Transverse colon (tissue), 4 donors: Measurements from ENCODE around the gene INCA1. TPM values are rescaled to one million over a fixed set of nuclear protein-coding genes. Genes with fewer than 3 reads are reported as not detected.

Source experiments
- DNase-seq: peaks from one replicate; pipeline ENCODE4 v3.0.0-alpha.2; 2019
- H3K27ac ChIP-seq, 4 donors: fragments of 200-600 bp; sonication (generic); 2 replicates each; pipeline ENCODE4 v1.5.1; 2016 to 2018; ENCODE audit warnings: inconsistent platforms in 4 of 4
- H3K27me3 ChIP-seq: fragments of 200-600 bp; sonication (generic); 2 replicates; pipeline ENCODE4 v1.5.1; 2017; ENCODE audit warnings: inconsistent platforms
- H3K36me3 ChIP-seq, 4 donors: fragments of 200-600 bp; sonication (generic); 2 replicates each; pipeline ENCODE4 v1.5.1; 2017 to 2019; ENCODE audit warnings: inconsistent platforms in 4 of 4
- H3K4me1 ChIP-seq, 4 donors: fragments of 200-600 bp; sonication (generic); 2 replicates each; pipeline ENCODE4 v1.5.1; 2017 to 2020; ENCODE audit warnings: inconsistent platforms in 4 of 4
- H3K4me3 ChIP-seq, 4 donors: fragments of 200-600 bp; sonication (generic); 1 replicate in 1 of 4; 2 replicates in 3 of 4; pipeline versions ENCODE4 v1.5.1 to v1.6.1; 2017 to 2019; ENCODE audit warnings: inconsistent platforms in 4 of 4
- H3K9me3 ChIP-seq, 2 donors: fragments of 200-600 bp; sonication (generic); 2 replicates each; pipeline ENCODE4 v1.5.1; 2017 to 2019; ENCODE audit warnings: inconsistent platforms in 2 of 2
- EP300 ChIP-seq: sonication (generic); formaldehyde crosslinking; IDR thresholded peaks from one replicate; pipeline ENCODE4 v1.6.1; 2017; ENCODE audit warnings: antibody characterized with exemption, low read depth
- POLR2A ChIP-seq: fragments of 450-650 bp; IDR thresholded peaks from one replicate; pipeline ENCODE4 v1.6.1; 2016; ENCODE audit warnings: antibody characterized with exemption, mild to moderate bottlenecking, moderate library complexity
- POLR2AphosphoS5 ChIP-seq, 3 donors: sonication (generic); formaldehyde crosslinking; IDR thresholded peaks; one replicate each; pipeline ENCODE4 v1.6.1; 2016; ENCODE audit warnings: antibody characterized with exemption in 3 of 3
- WGBS, 2 donors: methylation state at CpG; one replicate each; pipeline ENCODE4 v1.1.5; 2018; ENCODE audit warnings: low coverage in 1 of 2; 5-methylcytosine and 5-hydroxymethylcytosine counted together
- in situ Hi-C, 4 donors: fragments of 200-750 bp; cut with MboI; loops; one replicate each; pipeline versions ENCODE4 v1.15.0 to v1.15.1; 2017; ENCODE audit warnings: low sequenced_read_pairs in 3 of 4, low pct_ligation_motif_present in 1 of 4, low pct_unique_long_range_greater_than_20kb in 1 of 4
- intact Hi-C: fragments of 100-400 bp; cut with DNase I; formaldehyde crosslinking; loops from one replicate; pipeline ENCODE4 v1.15.1; 2023; ENCODE audit warnings: low total_unique reads
- total RNA-seq, 4 donors: library from RNA; depleted of rRNA; stranded (reverse); fragments of >200 nt; gene quantifications; one replicate each; pipeline ENCODE4 v1.1.0, GENCODE V29; 2016
- TF ChIP-seq, protein P1 (sequence below), 5 experiments: fragments of 200-600 bp in 3 of 5; fragments of 450-650 bp in 2 of 5; sonication (generic) in 3 of 5; IDR thresholded peaks; 1 replicate in 2 of 5; 2 replicates in 3 of 5; pipeline ENCODE4 v1.5.1; 2016 to 2017; ENCODE audit warnings: antibody characterized with exemption in 5 of 5, inconsistent platforms in 3 of 5, mild to moderate bottlenecking in 2 of 5, moderate library complexity in 1 of 5

Gene INCA1
- total RNA-seq, 4 donors from 2014 or later = 1.8 to 2.2 TPM; not detected in 2

GRCh38 chr17:4974115-4974670 lies 23.1 kb downstream of the INCA1 start:
- intact Hi-C loops = loop anchor here (10.0 kb wide), 1 partner anchor 91 kb away; no protein-coding TSS in a partner anchor
- no peak overlapping the region for H3K4me3 ChIP-seq
- TF ChIP-seq POLR2AphosphoS5 (IDR thresholded peaks at IDR 0.05) = no peak
- no peak for TF ChIP-seq EP300
- no peak for TF ChIP-seq POLR2A
- TF ChIP-seq, protein P1, sequence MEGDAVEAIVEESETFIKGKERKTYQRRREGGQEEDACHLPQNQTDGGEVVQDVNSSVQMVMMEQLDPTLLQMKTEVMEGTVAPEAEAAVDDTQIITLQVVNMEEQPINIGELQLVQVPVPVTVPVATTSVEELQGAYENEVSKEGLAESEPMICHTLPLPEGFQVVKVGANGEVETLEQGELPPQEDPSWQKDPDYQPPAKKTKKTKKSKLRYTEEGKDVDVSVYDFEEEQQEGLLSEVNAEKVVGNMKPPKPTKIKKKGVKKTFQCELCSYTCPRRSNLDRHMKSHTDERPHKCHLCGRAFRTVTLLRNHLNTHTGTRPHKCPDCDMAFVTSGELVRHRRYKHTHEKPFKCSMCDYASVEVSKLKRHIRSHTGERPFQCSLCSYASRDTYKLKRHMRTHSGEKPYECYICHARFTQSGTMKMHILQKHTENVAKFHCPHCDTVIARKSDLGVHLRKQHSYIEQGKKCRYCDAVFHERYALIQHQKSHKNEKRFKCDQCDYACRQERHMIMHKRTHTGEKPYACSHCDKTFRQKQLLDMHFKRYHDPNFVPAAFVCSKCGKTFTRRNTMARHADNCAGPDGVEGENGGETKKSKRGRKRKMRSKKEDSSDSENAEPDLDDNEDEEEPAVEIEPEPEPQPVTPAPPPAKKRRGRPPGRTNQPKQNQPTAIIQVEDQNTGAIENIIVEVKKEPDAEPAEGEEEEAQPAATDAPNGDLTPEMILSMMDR (IDR thresholded peaks at IDR 0.05) = no peak
- H3K27me3 ChIP-seq = no peaks in the 10 kb centered on the region
- in situ Hi-C loops = loop anchor here in 1 of 4 donors (10.0 kb wide), 1 partner anchor 59 kb away; no protein-coding TSS in a partner anchor
- H3K36me3 ChIP-seq = peaks cover 0 to 47% (median 20%) of the 10 kb centered on the region in 4 donors
- H3K27ac ChIP-seq = no peak overlapping the region
- peaks cover 0 to 7% (median 5%) of the 10 kb centered on the region in 4 donors for H3K4me1 ChIP-seq
- DNase-seq = no peak
- H3K9me3 ChIP-seq = no peaks in the 10 kb centered on the region
- WGBS, 2 donors = 90% methylated on average over 9 of the region's 9 CpGs; no CpG with 5 or more reads in 1 of the 2 donors

- DNase-seq = no peak
- in situ Hi-C loops = loop anchor here in 1 of 4 donors (10.0 kb wide), 1 partner anchor 59 kb away; no protein-coding TSS in a partner anchor
- no peak overlapping the region for H3K4me3 ChIP-seq
- H3K27ac ChIP-seq = no peak overlapping the region
- TF ChIP-seq EP300 (no peak), POLR2A (no peak), POLR2AphosphoS5 (IDR thresholded peaks at IDR 0.05) (no peak)
- TF ChIP-seq, protein P1 (IDR thresholded peaks at IDR 0.05) = no peak
- H3K9me3 ChIP-seq = no peaks in the 10 kb centered on the region
- intact Hi-C loops = loop anchor here (10.0 kb wide), 1 partner anchor 91 kb away; no protein-coding TSS in a partner anchor
- peaks cover 0 to 47% (median 17%) of the 10 kb centered on the region in 4 donors for H3K36me3 ChIP-seq
- WGBS, 2 donors = 92% methylated on average over 10 of the region's 10 CpGs; no CpG with 5 or more reads in 1 of the 2 donors
- H3K4me1 ChIP-seq = peaks cover 6 to 14% (median 12%) of the 10 kb centered on the region in 4 donors
- no peaks in the 10 kb centered on the region for H3K27me3 ChIP-seq
These were observed 23.8 kb downstream of the INCA1 start for GRCh38 chr17:4973256-4974114.

DNA sequence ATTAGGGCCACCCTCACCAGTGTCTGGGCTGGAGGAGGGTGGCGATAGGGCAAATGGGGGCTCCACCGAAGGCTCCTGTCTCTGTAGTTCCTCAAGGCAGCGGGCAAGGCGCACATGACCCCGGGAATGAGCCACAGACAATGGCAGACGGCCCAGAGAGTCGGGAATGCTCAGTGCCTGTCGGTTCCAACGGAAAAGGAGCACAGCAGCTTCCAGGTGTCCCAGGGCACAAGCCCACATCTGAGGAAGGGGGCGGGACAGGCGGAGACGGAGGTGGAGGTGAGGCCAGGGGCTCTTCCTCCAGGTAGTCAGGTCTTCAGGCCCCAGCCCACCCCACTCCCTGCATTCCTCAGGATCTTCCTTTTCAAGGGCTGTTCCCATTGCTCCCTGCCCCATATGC lies 24.6 kb downstream of the INCA1 start:
- H3K4me1 ChIP-seq = peaks cover 12 to 20% (median 16%) of the 10 kb centered on the region in 4 donors
- no peak overlapping the region for H3K4me3 ChIP-seq
- H3K9me3 ChIP-seq = no peaks in the 10 kb centered on the region
- in situ Hi-C loops = loop anchor here in 1 of 4 donors (10.0 kb wide), 1 partner anchor 58 kb away; no protein-coding TSS in a partner anchor
- peaks cover 0 to 47% (median 13%) of the 10 kb centered on the region in 4 donors for H3K36me3 ChIP-seq
- H3K27ac ChIP-seq = no peak overlapping the region
- WGBS, 2 donors = 92 to 100% methylated on average over 4 to 12 of the region's 12 CpGs
- no peaks in the 10 kb centered on the region for H3K27me3 ChIP-seq
- TF ChIP-seq POLR2A (no peak), EP300 (no peak), POLR2AphosphoS5 (IDR thresholded peaks at IDR 0.05) (no peak)
- TF ChIP-seq, protein P1 (IDR thresholded peaks at IDR 0.05) = no peak
- intact Hi-C loops = loop anchor here (10.0 kb wide), 1 partner anchor 92 kb away; no protein-coding TSS in a partner anchor
- DNase-seq = no peak

GRCh38 chr17:4972322-4972721 lies 25.0 kb downstream of the INCA1 start:
- Histone ChIP-seq H3K27ac (peak overlapping the region in 1 of 4 donors; percentile 3), H3K4me1 (peaks cover 12 to 20% (median 16%) of the 10 kb centered on the region in 4 donors), H3K4me3 (no peak overlapping the region), H3K27me3 (no peaks in the 10 kb centered on the region), H3K9me3 (no peaks in the 10 kb centered on the region), H3K36me3 (peaks cover 0 to 45% (median 11%) of the 10 kb centered on the region in 4 donors)
- in situ Hi-C loops (loop anchor here in 1 of 4 donors (10.0 kb wide), 1 partner anchor 58 kb away; no protein-coding TSS in a partner anchor), intact Hi-C loops (loop anchor here (10.0 kb wide), 1 partner anchor 92 kb away; no protein-coding TSS in a partner anchor)
- TF ChIP-seq EP300 = no peak
- peak in 1 of 3 donors; percentile 15 for TF ChIP-seq POLR2AphosphoS5 (IDR thresholded peaks at IDR 0.05)
- DNase-seq = no peak
- 89% methylated on average over 12 of the region's 12 CpGs; no CpG with 5 or more reads in 1 of the 2 donors for WGBS, 2 donors
